ENCODE data around the gene TMEM168. TPM values are rescaled to one million over a fixed set of nuclear protein-coding genes. Genes with fewer than 3 reads are reported as not detected.

The TMEM168 gene
- total and polyA plus RNA-seq, 2 of the 13 experiments (the other 11 are each of a cell fraction or from before 2014, with no cell fraction given) = 8.7 to 15.7 TPM

GRCh38 chr7:112757337-112757736 is 32.9 kb downstream of the TMEM168 start:
- H3K9me3 ChIP-seq (ENCODE audit: low read length) = no peaks in the 10 kb centered on the region
- no peaks in the 10 kb centered on the region for H3K4me1 ChIP-seq (ENCODE audit: insufficient read depth, low read length)
- H4K20me1 ChIP-seq (ENCODE audit: insufficient read depth, low read length) = no peaks in the 10 kb centered on the region
- no peak for DNase-seq (ENCODE audit: low spot score)
- POLR2A ChIA-PET = no interaction called here
- H3K4me2 ChIP-seq (ENCODE audit: low read depth, low read length) = no peak overlapping the region
- no peaks in the 10 kb centered on the region; a peak in 1 of 5 replicates for H3K27me3 ChIP-seq (ENCODE audit: control insufficient read depth in 1 of 2, insufficient read depth in 2 of 2, low read length in 2 of 2)
- no peak overlapping the region for H2AFZ ChIP-seq (ENCODE audit: low read length)
- TF ChIP-seq ATF7 (IDR thresholded peaks at IDR 0.05) (no peak), ATF7 (CRISPR knock-in tag; IDR thresholded peaks at IDR 0.05) (no peak), ZNF335 (CRISPR knock-in tag; IDR thresholded peaks at IDR 0.05) (no peak), ZNF512B (CRISPR knock-in tag; IDR thresholded peaks at IDR 0.05; ENCODE audit: borderline replicate concordance) (no peak), SMYD3 (CRISPR knock-in tag; IDR thresholded peaks at IDR 0.05) (no peak), ZNF660 (CRISPR knock-in tag; IDR thresholded peaks at IDR 0.05; ENCODE audit: borderline replicate concordance, low read depth) (no peak), USF2 (IDR thresholded peaks at IDR 0.05; ENCODE audit: low read depth, low read length) (no peak), USF2 (CRISPR knock-in tag; IDR thresholded peaks at IDR 0.05; ENCODE audit: borderline replicate concordance) (no peak), ZNF615 (CRISPR knock-in tag; IDR thresholded peaks at IDR 0.05; ENCODE audit: borderline replicate concordance) (no peak), BCL3 (CRISPR knock-in tag; IDR thresholded peaks at IDR 0.05) (no peak), BRF2 (CRISPR knock-in tag; IDR thresholded peaks at IDR 0.05) (no peak), CREM (IDR thresholded peaks at IDR 0.05) (no peak), CREM (CRISPR knock-in tag; IDR thresholded peaks at IDR 0.05) (no peak), TAF15 (IDR thresholded peaks at IDR 0.05; ENCODE audit: low read depth, low read length, poor library complexity, severe bottlenecking) (no peak)
- CTCF ChIA-PET (ENCODE audit: low intra/inter-chr PET ratio, low total read pairs) = no interaction called here
- intact Hi-C loops (cut with micrococcal nuclease; ENCODE audit: unreplicated experiment) (no loop called here), in situ Hi-C loops (cut with HindIII; ENCODE audit: extremely low pct_ligation_motif_present, low pct_unique_long_range_greater_than_20kb) (no loop called here)
- no peak for FAIRE-seq
- H3K79me2 ChIP-seq (ENCODE audit: insufficient read depth, low read length) = no peaks in the 10 kb centered on the region
- H3K27ac ChIP-seq (ENCODE audit: extremely low read length, insufficient read depth, low read length) = no peak overlapping the region
- no peak overlapping the region for H3K9ac ChIP-seq (ENCODE audit: insufficient read depth, low read depth, low read length)
- WGBS (ENCODE audit: low lambda C conversion rate) = 20% methylated on average over 2 of the region's 2 CpGs
- ATAC-seq = no peak
- no TSS peak for BruUV-seq (replicated peaks)
- no peak overlapping the region for H3K4me3 ChIP-seq (replicated peaks in 1 of 3; ENCODE audit: insufficient read depth in 1 of 3, low read depth in 2 of 3, low read length in 3 of 3)
- no peaks in the 10 kb centered on the region for H3K36me3 ChIP-seq (replicated peaks in 1 of 2; ENCODE audit: control insufficient read depth in 1 of 2, insufficient read depth in 2 of 2, low read length in 2 of 2)
